GM12878 (cell line): ENCODE measurements around the gene EMILIN3.

Experiments used
- NR2C2 ChIP-seq: IDR thresholded peaks from 2 replicates; pipeline ENCODE4 v1.6.1; 2011; ENCODE audit warnings: borderline replicate concordance, low read depth; ENCODE audit not compliant: control insufficient read depth, insufficient read length
- YY1 ChIP-seq: IDR thresholded peaks from 2 replicates; pipeline ENCODE4 v1.6.1; 2011; ENCODE audit warnings: low read depth, mild to moderate bottlenecking, low read length
- TF ChIP-seq, protein P1 (sequence below), 3 experiments: IDR thresholded peaks in 2 of 3; conservative IDR thresholded peaks in 1 of 3; 2 replicates each; pipeline ENCODE4 v1.5.1; 2011; ENCODE audit warnings: low read depth in 3 of 3, low read length in 3 of 3, mild to moderate bottlenecking in 3 of 3, control low read depth in 2 of 3, moderate library complexity in 2 of 3, inconsistent platforms in 1 of 3, mixed read lengths in 1 of 3; ENCODE audit not compliant: control insufficient read depth in 2 of 3, insufficient read depth in 1 of 3; ENCODE audit errors: extremely low read depth in 1 of 3

DNA sequence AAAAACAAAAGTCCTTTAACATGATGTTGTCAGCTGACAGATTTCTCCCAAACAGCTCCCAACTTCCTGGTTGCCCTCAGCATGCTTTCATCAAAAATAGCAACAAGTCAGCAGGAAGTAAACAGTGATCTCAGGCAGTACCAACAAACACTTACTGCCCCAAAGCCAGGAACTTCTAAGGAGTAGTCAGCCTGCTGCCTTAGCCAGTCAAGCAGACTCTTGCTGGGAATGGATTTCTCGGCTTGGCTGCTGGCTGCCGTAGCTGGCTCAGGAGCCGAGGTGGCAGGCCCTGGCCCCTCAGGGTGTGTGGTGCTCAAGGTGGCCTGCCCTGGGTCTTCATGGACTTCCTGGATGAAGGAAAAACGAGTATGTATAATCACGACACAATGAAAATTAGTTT, 46.6 kb upstream of the EMILIN3 start:
- TF ChIP-seq, protein P1, sequence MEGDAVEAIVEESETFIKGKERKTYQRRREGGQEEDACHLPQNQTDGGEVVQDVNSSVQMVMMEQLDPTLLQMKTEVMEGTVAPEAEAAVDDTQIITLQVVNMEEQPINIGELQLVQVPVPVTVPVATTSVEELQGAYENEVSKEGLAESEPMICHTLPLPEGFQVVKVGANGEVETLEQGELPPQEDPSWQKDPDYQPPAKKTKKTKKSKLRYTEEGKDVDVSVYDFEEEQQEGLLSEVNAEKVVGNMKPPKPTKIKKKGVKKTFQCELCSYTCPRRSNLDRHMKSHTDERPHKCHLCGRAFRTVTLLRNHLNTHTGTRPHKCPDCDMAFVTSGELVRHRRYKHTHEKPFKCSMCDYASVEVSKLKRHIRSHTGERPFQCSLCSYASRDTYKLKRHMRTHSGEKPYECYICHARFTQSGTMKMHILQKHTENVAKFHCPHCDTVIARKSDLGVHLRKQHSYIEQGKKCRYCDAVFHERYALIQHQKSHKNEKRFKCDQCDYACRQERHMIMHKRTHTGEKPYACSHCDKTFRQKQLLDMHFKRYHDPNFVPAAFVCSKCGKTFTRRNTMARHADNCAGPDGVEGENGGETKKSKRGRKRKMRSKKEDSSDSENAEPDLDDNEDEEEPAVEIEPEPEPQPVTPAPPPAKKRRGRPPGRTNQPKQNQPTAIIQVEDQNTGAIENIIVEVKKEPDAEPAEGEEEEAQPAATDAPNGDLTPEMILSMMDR (IDR thresholded peaks at IDR 0.05 in 2 of 3, conservative IDR thresholded peaks at IDR 0.05 in 1 of 3; ENCODE audit: control insufficient read depth in 2 of 3, extremely low read depth in 1 of 3, insufficient read depth in 1 of 3, low read depth in 3 of 3, low read length in 3 of 3) = no peak
- TF ChIP-seq YY1 (no peak), NR2C2 (no peak)
